ENCODE measurements around the gene ZNF784. TPM values are rescaled to one million over a fixed set of nuclear protein-coding genes. Genes with fewer than 3 reads are reported as not detected.

ZNF784 gene
- total and polyA plus RNA-seq, 2 of the 8 experiments (the other 6 are each of a cell fraction or from before 2014, with no cell fraction given): 6.5 to 8.0 TPM

DNA sequence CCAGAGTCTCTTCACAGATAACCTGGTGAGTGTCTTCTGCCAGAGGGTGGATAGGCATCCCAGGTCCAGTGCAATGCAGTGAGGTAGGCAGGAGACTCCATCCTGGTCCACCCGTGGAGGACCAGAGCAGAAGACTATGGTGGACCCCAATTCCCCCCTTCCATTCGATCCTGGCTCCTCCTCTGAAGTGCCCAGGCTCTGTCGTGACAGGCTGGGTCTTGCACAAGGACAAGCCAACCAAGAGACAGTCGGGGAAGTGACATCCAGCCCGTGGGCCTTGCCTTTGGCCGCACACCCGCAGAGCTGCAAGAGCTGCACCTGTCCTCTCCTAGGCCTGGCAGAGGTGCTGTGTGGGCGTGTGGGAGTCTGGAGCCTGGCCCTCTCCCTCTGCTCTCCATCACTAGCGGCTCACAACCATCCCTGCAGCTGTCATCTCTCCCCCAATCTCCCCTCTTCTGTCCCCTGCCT is 3.1 kb downstream of the ZNF784 start:
- Histone ChIP-seq H2BK15ac (ENCODE audit: low read length) (no peak overlapping the region), H3K9ac (replicated peaks in 1 of 4; ENCODE audit: extremely low read depth in 1 of 4, low read depth in 3 of 4, low read length in 3 of 4) (no peak overlapping the region), H4K20me1 (replicated peaks in 1 of 2; ENCODE audit: control insufficient read depth in 1 of 2, insufficient read depth in 2 of 2, low read length in 2 of 2) (peaks cover 1 to 5% of the 10 kb centered on the region in 2 experiments), H3K4me1 (replicated peaks in 1 of 4; ENCODE audit: control insufficient read depth in 3 of 4, insufficient read depth in 4 of 4, low read length in 3 of 4) (peaks cover 0 to 3% (median 0%) of the 10 kb centered on the region in 4 experiments; a peak in 3 of 7 replicates), H2BK20ac (ENCODE audit: low read length) (no peak overlapping the region), H2BK120ac (replicated peaks; ENCODE audit: low read depth, low read length) (no peak overlapping the region), H3K79me2 (ENCODE audit: control insufficient read depth in 1 of 2, insufficient read depth in 2 of 2, low read length in 2 of 2) (no peaks in the 10 kb centered on the region), H3K23ac (ENCODE audit: insufficient read length) (no peak overlapping the region), H2AFZ (ENCODE audit: low read length) (no peak overlapping the region), H3K27ac (ENCODE audit: low read depth, low read length) (no peak overlapping the region), H4K5ac (ENCODE audit: insufficient read length, low read depth, low read length) (no peak overlapping the region), H2BK5ac (ENCODE audit: low read depth, low read length) (no peak overlapping the region), H2BK12ac (ENCODE audit: low read depth, low read length) (no peak overlapping the region), H4K91ac (replicated peaks; ENCODE audit: insufficient read length, low read length) (no peak overlapping the region), H2AK5ac (ENCODE audit: low read depth, low read length) (no peak overlapping the region), H3K27me3 (replicated peaks in 1 of 4; ENCODE audit: control insufficient read depth in 3 of 4, extremely low read depth in 1 of 4, insufficient read depth in 3 of 4, low read length in 3 of 4) (peaks cover 0 to 2% (median 0%) of the 10 kb centered on the region in 4 experiments; a peak in 1 of 7 replicates), H3K18ac (ENCODE audit: extremely low read depth, low read length) (no peak overlapping the region), H3K4me3 (ENCODE audit: extremely low read depth in 1 of 4, insufficient read depth in 2 of 4, low read depth in 3 of 4, low read length in 4 of 4) (no peak overlapping the region), H3K79me1 (ENCODE audit: low read depth, low read length) (no peaks in the 10 kb centered on the region), H3K14ac (ENCODE audit: insufficient read length) (no peak overlapping the region), H3K9me3 (ENCODE audit: insufficient read depth in 2 of 2, low read depth in 1 of 2, low read length in 1 of 2) (no peaks in the 10 kb centered on the region; a peak in 1 of 4 replicates), H3K4ac (replicated peaks; ENCODE audit: insufficient read length, low read depth, low read length) (no peak overlapping the region), H3K36me3 (ENCODE audit: control insufficient read depth in 2 of 4, insufficient read depth in 4 of 4, low read length in 3 of 4) (peaks cover 0 to 16% (median 4%) of the 10 kb centered on the region in 4 experiments; a peak in 5 of 8 replicates), H3K23me2 (ENCODE audit: low read depth, low read length) (no peaks in the 10 kb centered on the region), H3K56ac (replicated peaks; ENCODE audit: insufficient read length, low read depth, low read length) (no peak overlapping the region), H3K4me2 (ENCODE audit: insufficient read depth in 1 of 2, low read depth in 2 of 2, low read length in 2 of 2) (no peak overlapping the region), H4K8ac (ENCODE audit: extremely low read depth, insufficient read depth, low read length) (no peak overlapping the region)
- 94% methylated on average over 8 of the region's 9 CpGs; no CpG with 5 or more reads in 1 of the 2 experiments for WGBS, 2 experiments (ENCODE audit: extremely low coverage in 1 of 2, insufficient coverage in 1 of 2, insufficient read length in 1 of 2, insufficient replicate concordance in 2 of 2, low coverage in 1 of 2, low lambda C conversion rate in 2 of 2, missing lambda C conversion rate in 1 of 2)
- ChIA-PET POLR2A (ENCODE audit: partially characterized antibody) (interaction anchor here (0.6 to 6.8 kb wide), 7 partner anchors 10 to 214 kb away, joined by 3 to 32 read pairs (median 4); partner anchors contain the start of genes FIZ1, UBE2S, ZNF524 and ZNF865), CTCF (ENCODE audit: partially characterized antibody) (interaction anchor here (0.6 to 8.0 kb wide), 4 partner anchors 11 to 478 kb away, joined by 3 to 38 read pairs (median 9); partner anchors contain the start of gene ZNF865)
- no peak for TF ChIP-seq KDM1A (IDR thresholded peaks at IDR 0.05; ENCODE audit: borderline replicate concordance, low read length)
- TF ChIP-seq TBP (IDR thresholded peaks at IDR 0.05; ENCODE audit: low read depth, low read length): no peak
- TF ChIP-seq TEAD4 (IDR thresholded peaks at IDR 0.05; ENCODE audit: low read depth, low read length): no peak
- no peak for TF ChIP-seq CBX8 (IDR thresholded peaks at IDR 0.05; ENCODE audit: borderline replicate concordance, low read depth, low read length)
- TF ChIP-seq POLR2AphosphoS5 (IDR thresholded peaks at IDR 0.05; ENCODE audit: low read depth, low read length): peak; percentile 33; the same call in 1 of the 2 replicates
- TF ChIP-seq, protein P1, sequence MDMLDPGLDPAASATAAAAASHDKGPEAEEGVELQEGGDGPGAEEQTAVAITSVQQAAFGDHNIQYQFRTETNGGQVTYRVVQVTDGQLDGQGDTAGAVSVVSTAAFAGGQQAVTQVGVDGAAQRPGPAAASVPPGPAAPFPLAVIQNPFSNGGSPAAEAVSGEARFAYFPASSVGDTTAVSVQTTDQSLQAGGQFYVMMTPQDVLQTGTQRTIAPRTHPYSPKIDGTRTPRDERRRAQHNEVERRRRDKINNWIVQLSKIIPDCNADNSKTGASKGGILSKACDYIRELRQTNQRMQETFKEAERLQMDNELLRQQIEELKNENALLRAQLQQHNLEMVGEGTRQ (IDR thresholded peaks at IDR 0.05; ENCODE audit: low read length): no peak
- no peak for TF ChIP-seq KDM5A (IDR thresholded peaks at IDR 0.05; ENCODE audit: low read length)
- TF ChIP-seq EP300 (IDR thresholded peaks at IDR 0.05; ENCODE audit: borderline replicate concordance in 1 of 2, low read depth in 2 of 2, low read length in 2 of 2): no peak
- no peak for FAIRE-seq
- no peak for DNase-seq (ENCODE audit: low read depth in 1 of 2, low spot score in 2 of 2)
